Neural progenitor cell (in vitro differentiated cells): ENCODE results near the gene KNDC1.

Source experiments
- CTCF ChIP-seq: fragments of 200-600 bp; sonication (generic); IDR thresholded peaks from 2 replicates; pipeline ENCODE4 v1.5.1; 2017; ENCODE audit warnings: antibody characterized with exemption, mild to moderate bottlenecking
- EZH2 ChIP-seq: fragments of 200-600 bp; sonication (generic); IDR thresholded peaks from 2 replicates; pipeline ENCODE4 v1.6.1; 2017; ENCODE audit warnings: antibody characterized with exemption, mild to moderate bottlenecking, moderate library complexity
- EZH2phosphoT487 ChIP-seq: fragments of 200-600 bp; sonication (generic); IDR thresholded peaks from 2 replicates; pipeline ENCODE4 v1.6.1; 2017; ENCODE audit warnings: antibody characterized with exemption

- TF ChIP-seq CTCF (peak; percentile 7), EZH2 (peak; percentile 50), EZH2phosphoT487 (no peak)
These were observed 930 bp downstream of the KNDC1 start for GRCh38 chr10:133160826-133161471.
